Loucy (cell line): ENCODE results near the gene MAP3K12.
"Not testable (repeated sequence)": the region's sequence is repeated elsewhere in the genome, so short reads cannot be mapped to it uniquely, and the experiment has no call there.

Experiments
- H2AFZ ChIP-seq: fragments of 200-600 bp; sonication (generic); 2 replicates; pipeline ENCODE4 v1.6.0; 2016; ENCODE audit warnings: antibody characterized with exemption, mild to moderate bottlenecking, low read length, moderate library complexity
- H3F3A ChIP-seq: fragments of 200-600 bp; 2 replicates; pipeline ENCODE4 v1.6.0; 2016; ENCODE audit warnings: antibody characterized with exemption, low read depth, mild to moderate bottlenecking
- H3K27me3 ChIP-seq: fragments of 200-600 bp; sonication (generic); 2 replicates; pipeline ENCODE4 v1.6.1; 2014; ENCODE audit warnings: low read length, mild to moderate bottlenecking; ENCODE audit not compliant: insufficient read depth, poor library complexity, severe bottlenecking
- H3K36me3 ChIP-seq: fragments of 200-600 bp; sonication (generic); 2 replicates; pipeline ENCODE4 v1.6.1; 2016; ENCODE audit warnings: low read length; ENCODE audit not compliant: insufficient read depth
- H3K4me1 ChIP-seq: fragments of 200-600 bp; sonication (generic); 2 replicates; pipeline ENCODE4 v1.5.1; 2014; ENCODE audit warnings: low read length, mild to moderate bottlenecking; ENCODE audit not compliant: insufficient read depth, poor library complexity, severe bottlenecking
- H3K4me2 ChIP-seq: fragments of 200-600 bp; sonication (generic); 2 replicates; pipeline ENCODE4 v1.6.0; 2014; ENCODE audit warnings: antibody characterized with exemption, low read length, low read depth, mild to moderate bottlenecking; ENCODE audit not compliant: poor library complexity, severe bottlenecking
- H3K4me3 ChIP-seq: fragments of 200-600 bp; sonication (generic); 2 replicates; pipeline ENCODE4 v1.5.1; 2014; ENCODE audit warnings: low read length, mild to moderate bottlenecking, mixed read lengths; ENCODE audit not compliant: poor library complexity, severe bottlenecking
- H3K79me2 ChIP-seq: fragments of 200-600 bp; sonication (generic); 2 replicates; pipeline ENCODE4 v1.6.1; 2014; ENCODE audit warnings: low read length; ENCODE audit not compliant: insufficient read depth
- H3K9ac ChIP-seq: fragments of 200-600 bp; sonication (generic); 2 replicates; pipeline ENCODE4 v1.6.0; 2014; ENCODE audit warnings: mild to moderate bottlenecking, low read depth, low read length, moderate library complexity; ENCODE audit not compliant: poor library complexity, severe bottlenecking
- H3K9me2 ChIP-seq: fragments of 200-600 bp; sonication (generic); replicated peaks from 2 replicates; pipeline ENCODE4 v1.6.1; 2016; ENCODE audit warnings: low read depth, low read length, mixed read lengths
- H3K9me3 ChIP-seq: fragments of 200-600 bp; sonication (generic); 2 replicates; pipeline ENCODE4 v1.6.1; 2014; ENCODE audit warnings: mild to moderate bottlenecking, antibody characterized with exemption, low read length, low read depth; ENCODE audit not compliant: insufficient read depth
- H4K20me1 ChIP-seq: fragments of 200-600 bp; sonication (generic); 2 replicates; pipeline ENCODE4 v1.6.0; 2014; ENCODE audit warnings: antibody characterized with exemption, low read length, mild to moderate bottlenecking; ENCODE audit not compliant: insufficient read depth, poor library complexity, severe bottlenecking
- CTCF ChIP-seq: fragments of 200-600 bp; sonication (generic); conservative IDR thresholded peaks from 2 replicates; pipeline ENCODE4 v1.5.1; 2014; ENCODE audit warnings: mild to moderate bottlenecking, antibody characterized with exemption, low read length
- EZH2phosphoT487 ChIP-seq: fragments of 200-600 bp; IDR thresholded peaks from 2 replicates; pipeline ENCODE4 v1.6.1; 2018; ENCODE audit warnings: antibody characterized with exemption, mild to moderate bottlenecking, moderate library complexity, borderline replicate concordance

The MAP3K12 gene

DNA sequence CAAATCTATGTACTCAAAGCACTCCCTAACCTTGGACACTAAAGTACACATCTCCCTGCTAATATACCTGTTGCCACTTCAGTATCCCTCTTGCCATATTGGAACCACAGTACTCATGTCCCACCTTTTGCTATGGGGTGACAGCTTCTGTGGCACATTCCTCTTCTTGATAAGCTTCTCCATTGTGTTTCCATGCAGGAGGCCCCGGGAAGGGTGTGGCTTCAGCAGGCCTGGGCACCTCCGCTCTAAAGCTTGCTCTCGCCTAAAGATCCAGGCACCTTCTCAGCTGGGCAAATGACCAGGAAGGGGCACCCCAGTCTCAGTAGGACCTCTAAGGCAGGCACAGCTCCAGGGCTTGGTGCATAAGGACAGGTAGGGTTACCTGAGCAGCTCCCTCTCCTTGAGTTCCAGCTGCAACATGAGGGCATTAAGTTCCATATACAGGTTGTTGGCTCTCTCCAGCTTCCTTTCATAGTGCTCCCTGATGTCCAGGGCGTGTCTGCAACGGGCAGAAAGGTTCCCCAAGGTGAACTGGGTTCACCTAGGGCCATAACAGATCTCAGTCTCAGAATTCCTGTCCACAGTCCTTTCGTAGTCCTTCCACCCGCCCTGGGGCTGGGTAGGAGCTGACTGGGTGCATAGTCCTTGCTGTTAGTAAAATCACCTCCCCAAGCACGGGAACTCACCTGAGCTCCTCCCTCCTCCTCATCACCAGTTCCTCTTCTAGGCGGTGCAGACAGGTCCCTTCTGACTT lies 15.9 kb downstream of the MAP3K12 start:
- Histone ChIP-seq H3K4me3 (no peak overlapping the region), H3F3A (peaks cover 4% of the 10 kb centered on the region; the same call in 1 of the 2 replicates), H3K36me3 (peaks cover 94% of the 10 kb centered on the region), H2AFZ (no peak overlapping the region), H4K20me1 (peaks cover 48% of the 10 kb centered on the region), H3K9me3 (no peaks in the 10 kb centered on the region), H3K4me2 (no peak overlapping the region), H3K79me2 (peaks cover 10% of the 10 kb centered on the region; the same call in 1 of the 2 replicates), H3K4me1 (no peaks in the 10 kb centered on the region), H3K9ac (no peak overlapping the region), H3K9me2 (no peaks in the 10 kb centered on the region), H3K27me3 (no peaks in the 10 kb centered on the region)
- TF ChIP-seq EZH2phosphoT487 (no peak), CTCF (no peak)

- TF ChIP-seq CTCF (no peak), EZH2phosphoT487 (no peak)
- no peaks in the 10 kb centered on the region for H3K9me2 ChIP-seq
Observed at GRCh38 chr12:53482626-53483168, 16.6 kb downstream of the MAP3K12 start.

GRCh38 chr12:53481939-53482586 lies 17.2 kb downstream of the MAP3K12 start:
- Histone ChIP-seq H3K9me2 (no peaks in the 10 kb centered on the region), H3K4me2 (no peak overlapping the region), H3K36me3 (peaks cover 93% of the 10 kb centered on the region), H3F3A (peaks cover 4% of the 10 kb centered on the region; the same call in 1 of the 2 replicates), H3K79me2 (peaks cover 20% of the 10 kb centered on the region), H3K4me3 (no peak overlapping the region), H3K4me1 (no peaks in the 10 kb centered on the region), H2AFZ (no peak overlapping the region), H4K20me1 (peaks cover 61% of the 10 kb centered on the region), H3K9ac (no peak overlapping the region), H3K9me3 (no peaks in the 10 kb centered on the region), H3K27me3 (no peaks in the 10 kb centered on the region)
- TF ChIP-seq EZH2phosphoT487 (no peak), CTCF (peak; percentile 43)

More at GRCh38 chr12:53482626-53483168, 16.6 kb downstream of the MAP3K12 start:
- Histone ChIP-seq H3K9ac (no peak overlapping the region), H3K4me2 (no peak overlapping the region), H3F3A (peaks cover 4% of the 10 kb centered on the region; the same call in 1 of the 2 replicates), H3K9me3 (no peaks in the 10 kb centered on the region), H4K20me1 (peaks cover 55% of the 10 kb centered on the region), H3K27me3 (no peaks in the 10 kb centered on the region), H3K36me3 (peaks cover 96% of the 10 kb centered on the region), H2AFZ (no peak overlapping the region), H3K4me3 (no peak overlapping the region), H3K79me2 (peaks cover 16% of the 10 kb centered on the region; the same call in 1 of the 2 replicates), H3K4me1 (no peaks in the 10 kb centered on the region)

DNA sequence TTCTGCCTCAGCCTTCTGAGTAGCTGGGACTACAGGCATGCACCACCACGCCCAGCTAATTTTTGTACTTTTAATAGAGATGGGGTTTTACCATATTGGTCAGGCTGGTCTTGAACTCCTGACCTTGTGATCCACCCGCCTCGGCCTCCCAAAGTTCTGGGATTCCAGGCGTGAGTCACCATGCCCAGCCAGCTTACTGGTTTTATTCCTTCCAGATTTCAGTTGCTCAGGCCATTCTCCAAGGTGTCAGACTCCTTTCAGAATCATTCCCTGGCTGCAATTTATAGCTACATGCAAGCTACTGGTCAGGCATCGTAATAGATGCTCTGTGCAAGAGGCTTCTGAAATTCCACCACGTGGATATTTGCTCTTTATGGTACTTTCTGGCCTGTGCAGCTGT lies 17.8 kb downstream of the MAP3K12 start:
- H3F3A ChIP-seq, H3K9me3 ChIP-seq, H3K9me2 ChIP-seq, H3K27me3 ChIP-seq, H3K9ac ChIP-seq, H2AFZ ChIP-seq, H3K4me3 ChIP-seq, H3K4me1 ChIP-seq, H3K4me2 ChIP-seq: not testable (repeated sequence)
- peaks cover 64% of the 10 kb centered on the region for H4K20me1 ChIP-seq
- peaks cover 94% of the 10 kb centered on the region for H3K36me3 ChIP-seq
- peaks cover 26% of the 10 kb centered on the region for H3K79me2 ChIP-seq
